Stimulated activated CD4-positive, alpha-beta T cell treated with anti-CD3 and anti-CD28 coated beads, Interleukin-2, amount 100 ng/mL, for 24 hours (primary cell): ENCODE data around the gene TTC3.
"Not testable (repeated sequence)": the region's sequence is repeated elsewhere in the genome, so short reads cannot be mapped to it uniquely, and the experiment has no call there.

Experiments
- DNase-seq, 2 donors: peaks; one replicate each; pipeline ENCODE4 v3.0.0-alpha.2; 2020

The TTC3 gene

DNA sequence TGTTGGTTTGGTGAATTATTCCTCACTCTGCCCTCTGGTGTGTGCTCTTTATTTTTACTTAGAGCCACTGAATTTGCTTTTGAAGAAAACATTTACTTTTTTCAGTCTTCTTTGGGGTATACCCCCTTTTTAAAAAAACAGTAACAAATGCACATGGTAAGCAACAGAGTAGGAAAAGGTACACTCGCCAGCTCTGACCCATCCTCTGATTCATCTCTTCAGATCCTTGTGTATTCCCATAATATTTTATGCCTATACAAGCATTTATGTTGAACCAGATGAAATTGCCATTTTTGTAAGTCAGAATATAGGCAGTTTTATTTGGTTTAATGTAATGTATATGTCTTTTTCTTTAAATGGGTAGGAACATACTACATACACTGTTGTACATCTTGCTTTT is 28.3 kb downstream of the TTC3 start:
- DNase-seq, result no peak

DNA sequence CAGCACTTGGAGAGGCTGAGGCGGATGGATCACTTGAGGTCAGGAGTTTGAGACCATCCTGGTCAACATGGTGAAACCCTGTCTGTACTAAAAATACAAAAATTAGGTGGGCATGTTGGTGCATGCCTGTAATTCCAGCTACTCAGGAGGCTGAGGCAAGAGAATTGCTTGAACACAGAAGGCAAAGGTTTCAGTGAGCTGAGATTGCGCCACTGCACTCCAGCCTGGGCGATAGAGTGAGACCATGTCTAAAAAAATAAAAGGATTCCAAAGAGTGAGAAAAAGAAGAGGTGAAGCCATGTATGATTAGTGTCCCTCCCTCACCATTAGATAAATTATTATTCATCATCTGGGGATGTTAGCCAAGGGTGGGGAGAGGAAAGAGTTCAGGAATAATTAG is 29.7 kb downstream of the TTC3 start:
- DNase-seq, result not testable (repeated sequence)

DNA sequence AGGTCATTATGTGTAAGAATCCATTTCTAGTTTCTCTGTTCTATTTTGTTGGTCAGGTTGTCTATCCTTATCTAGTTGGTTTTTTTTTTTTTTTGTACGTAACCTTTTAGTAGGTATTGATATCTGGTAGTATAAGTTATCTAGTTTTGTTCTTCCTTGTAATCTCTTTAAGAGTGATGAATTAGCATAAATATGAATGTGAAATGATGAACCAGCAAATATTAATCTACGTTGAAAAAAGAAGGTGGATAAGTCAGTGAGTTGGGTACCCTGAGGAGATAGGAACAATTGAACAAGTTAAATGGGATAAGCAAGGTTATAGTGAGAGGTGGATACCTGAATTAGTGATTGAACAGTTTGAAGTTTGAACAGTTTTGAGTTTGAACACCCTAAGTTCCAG is 33.9 kb downstream of the TTC3 start:
- no peak for DNase-seq

DNA sequence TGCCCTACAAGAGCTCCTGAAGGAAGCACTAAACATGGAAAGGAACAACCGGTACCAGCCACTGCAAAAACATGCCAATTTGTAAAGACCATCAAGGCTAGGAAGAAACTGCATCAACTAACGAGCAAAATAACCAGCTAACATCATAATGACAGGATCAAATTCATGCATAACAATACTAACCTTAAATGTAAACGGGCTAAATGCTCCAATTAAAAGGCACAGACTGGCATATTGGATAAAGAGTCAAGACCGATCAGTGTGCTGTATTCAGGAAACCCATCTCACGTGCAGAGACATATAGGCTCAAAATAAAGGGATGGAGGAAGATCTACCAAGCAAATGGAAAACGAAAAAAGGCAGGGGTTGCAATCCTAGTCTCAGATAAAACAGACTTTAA is 38.0 kb downstream of the TTC3 start:
- not testable (repeated sequence) for DNase-seq

DNA sequence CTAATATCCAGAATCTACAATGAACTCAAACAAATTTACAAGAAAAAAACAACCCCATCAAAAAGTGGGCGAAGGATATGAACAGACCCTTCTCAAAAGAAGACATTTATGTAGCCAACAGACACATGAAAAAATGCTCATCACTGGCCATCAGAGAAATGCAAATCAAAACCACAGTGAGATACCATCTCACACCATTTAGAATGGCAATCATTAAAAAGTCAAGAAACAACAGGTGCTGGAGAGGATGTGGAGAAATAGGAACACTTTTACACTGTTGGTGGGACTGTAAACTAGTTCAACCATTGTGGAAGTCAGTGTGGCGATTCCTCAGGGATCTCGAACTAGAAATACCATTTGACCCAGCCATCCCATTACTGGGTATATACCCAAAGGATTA is 41.2 kb downstream of the TTC3 start:
- DNase-seq, result not testable (repeated sequence)

DNA sequence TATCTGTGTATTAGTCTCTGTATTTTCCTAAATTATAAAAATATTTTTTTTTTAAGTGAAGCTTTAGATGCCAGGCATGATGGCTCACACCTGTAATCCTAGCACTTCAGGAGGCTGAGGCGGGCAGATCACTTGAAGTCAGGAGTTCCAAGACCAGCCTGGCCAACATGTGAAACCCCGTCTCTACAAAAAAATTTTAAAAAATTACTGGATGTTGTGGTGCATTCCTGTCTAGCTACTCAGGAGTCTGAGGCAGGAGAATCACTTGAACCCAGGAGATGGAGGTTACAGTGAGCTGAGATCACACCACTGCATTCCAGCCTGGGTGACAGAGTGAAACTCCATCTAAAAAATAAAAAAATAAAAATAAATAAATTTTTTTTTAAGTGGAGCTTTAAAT is 43.4 kb downstream of the TTC3 start:
- DNase-seq, result not testable (repeated sequence)

DNA sequence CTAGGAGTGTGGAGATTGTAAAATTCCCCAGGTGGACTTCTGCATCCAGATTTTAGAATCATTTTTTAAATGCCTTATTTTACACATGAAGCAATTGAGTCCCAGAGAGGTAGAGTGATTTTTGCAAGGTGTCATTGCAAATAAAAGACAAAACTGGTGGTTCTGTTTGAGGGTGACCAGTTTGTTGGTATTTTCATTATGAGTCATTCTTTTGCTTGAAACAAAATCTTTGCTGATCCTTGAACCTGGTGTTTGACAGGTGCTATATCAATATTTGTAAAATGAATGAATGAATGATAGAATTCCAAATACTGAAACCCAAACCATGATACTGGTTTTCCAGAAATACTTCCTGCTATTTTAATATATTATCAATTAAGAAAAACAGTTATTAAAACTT is 44.1 kb downstream of the TTC3 start:
- no peak for DNase-seq

DNA sequence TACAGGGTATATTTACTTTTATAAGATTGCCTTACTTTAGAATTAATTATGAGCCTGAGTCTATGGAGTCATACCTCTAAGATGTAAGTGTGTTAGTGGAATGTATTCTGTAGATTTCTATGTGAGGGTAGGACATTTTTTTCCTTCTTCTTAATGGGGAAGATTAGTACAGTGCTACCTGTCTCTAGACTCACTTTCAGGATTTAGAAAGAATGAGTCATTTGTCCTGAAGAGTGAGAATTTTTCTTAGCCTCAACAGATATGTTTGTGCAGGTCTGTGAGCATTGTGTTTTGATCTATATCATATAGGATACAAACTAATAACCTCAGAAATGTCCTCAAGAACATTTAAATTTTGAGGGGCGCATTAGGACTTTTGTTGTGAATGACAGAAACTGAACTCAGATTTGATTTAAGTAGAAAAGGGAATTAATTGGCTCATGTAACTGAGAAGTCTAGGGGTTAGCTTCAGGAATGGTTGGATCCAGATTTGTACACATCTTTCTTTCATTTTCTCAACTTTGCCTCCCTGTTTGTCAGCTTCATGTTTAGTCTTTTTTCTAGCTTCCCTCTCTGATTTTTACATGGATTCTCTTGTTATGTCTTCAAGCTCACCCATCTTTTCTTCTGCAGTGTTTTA is 45.3 kb downstream of the TTC3 start:
- DNase-seq, result no peak

DNA sequence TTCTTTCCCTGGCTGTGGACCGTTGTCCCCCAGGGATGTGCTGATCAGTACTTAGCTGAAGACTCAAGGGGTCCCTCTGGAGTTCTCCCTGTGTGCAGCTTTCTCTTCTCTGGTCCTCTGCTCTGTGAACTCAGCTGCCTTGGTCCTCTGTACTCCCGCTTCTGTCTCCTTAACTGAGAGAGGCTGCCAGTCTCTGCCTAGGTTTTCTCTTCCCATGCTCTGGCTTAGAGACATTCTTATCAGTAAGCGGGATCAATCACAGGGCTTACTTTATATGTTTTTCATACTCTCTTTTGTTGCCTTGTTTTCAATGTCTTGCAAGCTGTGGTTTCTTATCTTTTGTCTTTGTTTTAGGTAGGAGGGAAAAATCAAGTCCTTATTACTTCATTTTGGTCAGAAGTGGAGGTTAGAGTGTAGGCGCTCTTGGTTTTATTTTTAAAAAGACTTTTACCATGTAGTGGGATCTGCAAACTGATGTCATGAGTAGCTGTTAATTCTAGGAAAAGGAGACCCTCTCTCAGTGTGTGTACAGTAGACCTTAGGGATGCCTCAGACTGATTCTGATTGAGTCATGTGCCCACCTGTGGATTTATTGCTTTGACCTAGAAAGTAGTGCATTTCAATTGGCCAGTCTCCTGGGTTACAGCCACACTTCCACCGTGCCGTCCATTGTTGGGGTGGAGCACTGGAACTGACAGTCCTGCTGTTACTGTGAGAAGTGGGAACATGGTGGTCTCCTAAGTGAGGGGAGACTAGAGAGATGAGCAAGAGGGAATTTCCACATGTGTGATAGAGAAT is 46.6 kb downstream of the TTC3 start:
- no peak for DNase-seq

DNA sequence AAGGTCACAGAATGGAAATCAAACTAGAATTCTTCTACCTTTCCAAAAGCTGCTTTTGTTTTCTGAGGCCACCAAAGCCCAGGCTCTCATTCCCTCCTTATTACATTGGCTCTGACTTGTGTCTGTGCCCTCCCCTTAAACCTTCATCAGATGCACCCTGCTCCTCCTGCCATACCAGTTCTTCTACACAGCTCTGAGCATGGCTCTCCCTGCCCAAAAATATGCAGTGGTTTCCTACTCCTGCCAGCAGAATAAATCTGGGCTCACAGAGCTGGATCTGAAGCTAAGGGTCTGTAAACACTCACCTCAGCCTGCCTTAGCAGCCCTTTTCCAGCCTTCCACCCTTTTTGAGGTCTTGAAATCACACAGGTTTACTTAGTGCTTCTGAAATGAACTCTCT is 55.0 kb downstream of the TTC3 start:
- DNase-seq, result no peak

DNA sequence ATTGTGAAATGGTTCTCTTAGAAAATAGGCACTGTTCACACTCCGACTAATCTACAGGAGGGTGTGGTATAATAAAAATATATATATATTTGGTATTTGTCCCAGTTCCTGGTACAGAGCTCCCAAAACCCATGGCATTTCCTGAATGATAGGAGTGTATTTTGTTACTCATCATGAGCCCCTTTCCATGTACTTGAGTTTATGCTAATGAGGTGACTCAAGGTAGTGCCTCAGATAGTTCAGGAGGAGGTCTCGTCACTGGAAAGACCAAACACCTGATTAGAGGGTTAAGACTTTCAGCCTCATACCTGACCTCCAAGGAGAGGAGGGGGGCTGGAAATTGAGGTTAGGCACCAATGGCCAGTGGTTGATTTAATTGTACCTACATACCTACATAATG is 57.9 kb downstream of the TTC3 start:
- no peak for DNase-seq

DNA sequence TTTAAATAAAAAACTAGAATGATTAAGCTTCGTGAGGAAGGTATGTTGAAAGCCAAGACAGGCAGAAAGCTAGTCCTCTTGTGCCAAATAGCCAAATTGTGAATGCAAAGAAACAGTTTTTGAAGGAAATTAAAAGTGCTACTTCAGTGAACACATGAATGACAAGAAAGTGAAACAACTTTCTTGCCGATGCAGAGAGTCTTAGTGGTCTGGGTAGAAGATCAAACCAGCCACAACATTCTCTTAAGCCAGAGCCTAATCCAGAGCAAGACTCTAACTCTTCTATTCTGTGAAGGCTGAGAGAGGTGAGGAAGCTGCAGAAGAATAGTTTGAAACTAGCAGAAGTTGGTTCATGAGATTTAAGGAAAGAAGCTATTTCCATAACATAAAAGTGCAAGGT is 63.2 kb downstream of the TTC3 start:
- no peak for DNase-seq

DNA sequence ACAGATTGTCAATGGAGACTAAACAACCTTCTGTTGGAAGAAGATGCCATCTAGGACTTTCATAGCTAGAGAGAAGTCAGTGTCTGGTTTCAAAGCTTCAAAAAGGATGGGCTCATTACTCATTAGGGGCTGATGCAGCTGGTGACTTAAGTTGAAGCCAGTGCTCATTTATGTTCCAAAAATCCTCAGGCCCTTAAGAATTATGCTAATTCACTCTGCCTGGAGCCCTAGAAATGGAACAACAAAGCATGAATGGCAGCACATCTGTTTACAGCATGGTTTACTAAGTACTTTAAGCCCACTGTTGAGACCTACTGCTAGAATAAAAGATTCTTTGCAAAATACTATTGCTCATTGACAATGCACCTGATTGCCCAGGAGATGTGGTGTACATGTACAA is 63.7 kb downstream of the TTC3 start:
- DNase-seq, result no peak

DNA sequence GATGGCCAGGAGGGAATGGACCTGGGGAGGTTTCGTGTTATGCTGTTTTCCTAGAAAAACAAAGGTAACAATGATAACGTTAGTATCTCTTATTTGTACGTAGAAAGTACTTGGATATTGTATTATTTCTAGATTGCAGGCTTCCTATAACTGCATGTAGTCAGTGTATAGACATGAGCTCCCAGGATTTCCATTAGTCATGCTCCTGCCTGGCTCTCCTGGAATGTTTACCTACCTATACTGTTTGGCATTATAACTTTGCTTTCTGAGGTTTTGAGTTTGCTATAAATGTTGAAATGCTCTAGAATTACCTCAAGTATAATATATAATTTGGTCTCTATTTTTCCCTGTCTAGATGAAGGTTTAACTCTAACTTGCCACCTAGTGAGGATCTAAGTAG is 66.1 kb downstream of the TTC3 start:
- no peak for DNase-seq

DNA sequence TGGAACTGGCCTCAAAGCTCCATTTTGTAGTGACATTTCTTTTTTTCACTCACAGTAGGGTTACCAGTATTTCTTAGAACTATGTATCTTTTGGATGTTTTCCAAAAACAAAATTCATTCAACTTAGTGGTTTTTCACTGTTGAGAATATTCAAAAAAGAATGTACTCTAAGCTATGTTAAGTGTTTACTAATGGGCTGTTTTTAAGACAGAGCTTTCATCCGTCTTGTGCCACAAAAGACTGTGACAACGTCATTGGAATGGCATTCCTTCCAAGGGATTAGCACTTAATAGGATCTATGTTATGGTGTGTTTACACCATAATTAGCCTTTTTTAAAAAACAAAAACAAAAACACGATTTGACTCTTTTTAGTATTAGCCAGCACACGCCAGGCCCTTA is 66.8 kb downstream of the TTC3 start:
- no peak for DNase-seq

DNA sequence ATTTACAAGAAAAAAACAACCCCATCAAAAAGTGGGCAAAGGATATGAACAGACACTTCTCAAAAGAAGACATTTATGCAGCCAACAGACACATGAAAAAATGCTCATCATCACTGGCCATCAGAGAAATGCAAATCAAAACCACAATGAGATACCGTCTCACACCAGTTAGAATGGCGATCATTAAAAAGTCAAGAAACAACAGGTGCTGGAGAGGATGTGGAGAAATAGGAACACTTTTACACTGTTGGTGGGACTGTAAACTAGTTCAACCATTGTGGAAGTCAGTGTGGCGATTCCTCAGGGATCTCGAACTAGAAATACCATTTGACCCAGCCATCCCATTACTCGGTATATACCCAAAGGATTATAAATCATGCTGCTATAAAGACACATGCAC is 70.3 kb downstream of the TTC3 start:
- not testable (repeated sequence) for DNase-seq

DNA sequence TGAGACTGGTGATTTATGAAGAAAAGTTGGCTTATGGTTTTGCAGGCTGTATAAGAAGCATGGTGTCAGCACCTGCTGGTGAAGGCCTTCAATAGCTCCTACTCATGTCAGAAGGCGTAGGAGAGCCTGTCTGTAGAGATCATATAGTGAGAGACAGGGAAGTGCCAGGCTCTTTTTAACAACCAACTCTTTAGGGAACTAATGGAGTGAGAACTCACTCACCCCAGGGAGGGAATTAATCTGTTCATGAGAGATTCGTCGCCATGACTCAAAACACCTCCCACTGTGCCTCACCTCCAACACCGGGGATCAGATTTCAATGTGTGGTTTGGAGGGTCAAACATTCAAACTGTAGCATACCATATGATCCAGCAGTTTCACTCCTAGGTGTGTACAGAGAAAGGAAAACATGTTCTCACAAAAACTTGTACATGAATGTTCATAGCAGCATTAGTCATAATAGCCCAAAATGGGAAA is 72.6 kb downstream of the TTC3 start:
- DNase-seq, result no peak

DNA sequence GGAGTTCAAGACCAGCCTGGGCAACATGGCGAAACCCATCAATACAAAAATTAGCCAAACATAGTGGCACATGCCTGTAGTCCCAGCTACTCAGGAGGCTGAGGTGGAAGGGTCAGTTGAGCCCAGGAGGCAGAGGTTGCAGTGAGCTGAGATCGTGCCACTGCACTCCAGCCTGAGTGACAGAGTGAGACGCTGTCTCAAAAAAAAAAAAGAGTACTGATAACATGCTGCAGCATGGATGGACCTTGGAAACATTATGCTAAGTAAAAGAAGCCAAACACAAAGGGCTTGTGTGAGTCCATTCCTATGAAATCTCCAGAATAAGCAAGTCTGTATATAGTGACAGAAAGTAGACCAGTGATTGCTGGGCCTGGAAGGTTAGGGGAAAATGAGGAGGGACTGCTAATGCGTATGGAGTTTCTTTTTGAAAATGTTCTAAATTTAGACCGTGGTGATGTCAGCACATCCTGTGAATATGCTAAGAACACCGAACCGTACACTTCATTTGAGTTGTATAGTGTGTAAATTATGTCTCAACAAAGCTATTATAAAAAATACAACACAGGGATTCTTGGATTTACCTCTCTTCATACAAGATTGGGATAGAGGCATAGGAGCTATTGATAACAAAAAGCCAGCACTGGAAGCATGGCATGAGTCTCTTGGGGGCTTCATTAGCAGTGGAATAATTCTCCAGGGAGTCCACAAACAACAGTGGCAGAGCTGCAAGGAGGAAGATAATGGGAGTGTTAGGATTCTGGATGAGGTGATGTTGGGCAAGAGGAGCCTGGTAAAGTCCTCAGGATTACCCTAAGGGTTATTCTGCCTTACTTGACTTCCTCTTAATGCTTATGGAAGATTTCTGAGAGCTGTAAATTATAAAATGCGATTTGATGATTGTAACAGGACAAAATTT is 73.5 kb downstream of the TTC3 start:
- DNase-seq, result no peak

DNA sequence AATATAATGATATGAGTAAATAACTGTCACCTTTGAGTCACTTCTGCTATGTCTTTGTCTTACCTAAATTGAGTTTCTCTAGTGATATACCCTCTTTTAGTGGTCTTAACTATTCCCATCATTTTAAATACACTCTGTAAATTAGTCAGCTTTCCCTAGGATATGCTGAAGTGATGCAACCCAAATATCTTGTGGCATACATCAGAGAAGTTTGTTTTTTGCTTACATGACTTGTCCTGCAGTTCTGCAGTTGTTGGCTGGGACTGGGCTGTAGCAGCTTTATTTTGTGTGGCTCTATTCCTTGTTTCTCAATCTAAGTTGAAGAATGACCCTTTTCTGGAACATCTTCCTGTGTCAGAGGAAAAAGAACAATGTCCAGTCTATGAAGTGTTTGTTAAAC is 76.4 kb downstream of the TTC3 start:
- no peak for DNase-seq

DNA sequence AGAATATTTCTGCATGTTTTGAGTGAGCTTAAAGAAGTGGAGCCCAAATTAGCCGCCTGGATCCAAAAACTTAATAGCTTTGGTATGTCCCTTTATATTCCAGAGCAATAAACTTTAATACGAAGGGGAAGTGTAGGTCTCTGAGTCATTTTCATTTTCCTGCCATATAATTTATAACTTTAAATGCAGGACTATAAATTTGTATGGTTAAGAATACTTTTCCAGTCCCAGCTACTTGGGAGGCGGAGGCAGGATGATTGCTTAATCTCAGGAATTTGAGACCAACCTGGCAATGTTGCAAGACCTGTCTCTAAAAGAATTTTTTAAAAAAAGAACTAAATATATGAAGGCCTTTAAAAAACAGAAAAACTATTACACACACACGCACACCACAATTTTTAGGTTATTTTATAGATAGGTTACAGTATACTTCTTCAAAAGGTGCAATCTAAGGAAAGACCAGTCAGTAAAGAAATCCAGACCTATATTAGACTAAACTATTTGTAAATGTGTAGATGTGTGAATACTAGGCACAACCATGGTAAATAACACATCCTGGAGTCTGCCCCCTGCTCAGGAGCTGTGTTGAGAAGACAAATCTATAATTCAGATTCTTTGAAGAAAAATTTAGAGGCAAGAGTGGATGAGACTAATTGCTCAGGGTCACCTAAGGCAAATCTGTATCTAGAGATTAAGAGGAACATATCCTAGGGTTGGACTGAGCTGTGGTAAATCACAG is 80.3 kb downstream of the TTC3 start:
- no peak for DNase-seq

DNA sequence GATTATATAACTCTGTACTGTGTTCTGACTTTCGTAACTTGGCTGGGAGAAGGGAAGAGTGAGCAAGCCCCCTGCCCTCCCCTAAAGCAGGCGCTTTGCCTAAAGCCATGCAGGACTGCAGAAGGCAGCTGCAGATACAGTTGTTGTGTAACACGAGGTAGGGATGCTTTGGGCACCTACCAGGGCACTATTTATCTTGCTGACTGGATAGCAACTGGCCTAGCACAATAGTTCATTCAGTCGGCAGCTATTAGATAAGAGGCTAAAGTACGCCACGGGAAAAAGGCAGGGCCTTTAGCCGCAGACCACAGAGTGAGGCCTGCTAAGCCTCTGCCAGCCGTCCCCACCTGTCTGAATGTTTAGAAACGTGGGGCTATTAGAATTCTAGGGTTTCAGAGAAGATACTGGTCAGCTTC is 80.9 kb downstream of the TTC3 start:
- no peak for DNase-seq

DNA sequence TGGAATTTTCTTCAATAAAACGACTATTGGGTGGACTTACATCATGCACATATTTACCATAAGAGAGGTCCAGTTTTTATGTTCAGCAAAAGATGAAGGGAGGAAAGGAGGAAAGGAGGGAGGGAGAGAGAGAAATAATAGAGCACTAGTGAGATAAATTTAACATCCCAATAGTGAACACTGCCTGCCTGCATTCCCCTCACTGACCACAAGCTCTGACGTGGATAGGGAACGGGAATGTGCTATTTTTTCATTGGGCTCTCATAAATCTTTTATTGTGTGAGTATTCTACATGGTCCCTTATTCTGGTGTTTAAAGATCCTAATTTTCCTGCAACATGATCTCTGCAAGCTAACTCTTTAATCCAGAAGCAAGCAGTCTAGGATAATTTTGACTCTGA is 82.1 kb downstream of the TTC3 start:
- DNase-seq, result no peak

DNA sequence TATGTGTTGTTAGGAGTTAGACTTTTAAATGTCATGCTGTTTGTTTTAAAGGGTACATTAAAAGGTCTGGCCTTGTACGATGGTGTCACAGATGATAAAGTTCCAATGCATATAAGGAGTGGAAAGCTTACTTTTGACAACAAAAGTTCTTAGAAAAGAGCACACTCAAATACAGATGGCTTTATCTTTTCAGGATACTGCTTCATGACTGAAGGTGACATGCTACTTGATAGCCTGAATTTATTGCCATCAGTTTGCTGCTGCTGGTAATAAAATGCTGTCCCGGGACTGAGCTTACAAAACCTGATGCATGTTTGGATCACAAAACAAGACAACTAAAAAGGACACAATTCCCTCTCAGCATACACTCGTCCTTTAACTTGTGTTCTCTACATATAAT is 84.9 kb downstream of the TTC3 start:
- DNase-seq, result no peak
